Large intestine (tissue), 3 donors: Measurements from ENCODE around the gene ABL1. TPM values are rescaled to one million over a fixed set of nuclear protein-coding genes. Genes with fewer than 3 reads are reported as not detected.
"Not testable (repeated sequence)": the region's sequence is repeated elsewhere in the genome, so short reads cannot be mapped to it uniquely, and the experiment has no call there.

Experiments used
- DNase-seq, 2 donors: peaks; one replicate each; pipeline versions ENCODE4 v3.0.0 to v3.0.0-alpha.2; 2013
- H3K27ac ChIP-seq: one replicate; pipeline ENCODE4 v1.5.1; 2013; ENCODE audit warnings: low read length
- H3K27me3 ChIP-seq: 2 replicates; pipeline ENCODE4 v1.6.1; 2013; ENCODE audit warnings: low read length; ENCODE audit not compliant: control insufficient read depth, insufficient read depth
- H3K36me3 ChIP-seq: 2 replicates; pipeline ENCODE4 v1.6.1; 2013; ENCODE audit warnings: low read length; ENCODE audit not compliant: control insufficient read depth, insufficient read depth
- H3K4me1 ChIP-seq: one replicate; pipeline ENCODE4 v1.6.1; 2013; ENCODE audit warnings: low read length; ENCODE audit not compliant: control insufficient read depth, insufficient read depth
- H3K4me3 ChIP-seq: one replicate; pipeline ENCODE4 v1.5.1; 2013; ENCODE audit warnings: low read length
- H3K9me3 ChIP-seq: one replicate; pipeline ENCODE4 v1.6.1; 2013; ENCODE audit warnings: mild to moderate bottlenecking, low read depth, low read length, moderate library complexity; ENCODE audit not compliant: control insufficient read depth
- WGBS: methylation state at CpG from one replicate; pipeline ENCODE4 v1.1.5; 2013; ENCODE audit warnings: low lambda C conversion rate; ENCODE audit not compliant: insufficient coverage; 5-methylcytosine and 5-hydroxymethylcytosine counted together
- polyA plus RNA-seq: library from polyadenylated mRNA; unstranded; fragments of 120-200 nt; gene quantifications from one replicate; pipeline ENCODE4 v1.2.1, GENCODE V29; 2013

ABL1 gene
- polyA plus RNA-seq, 1 donor = 50.9 TPM

DNA sequence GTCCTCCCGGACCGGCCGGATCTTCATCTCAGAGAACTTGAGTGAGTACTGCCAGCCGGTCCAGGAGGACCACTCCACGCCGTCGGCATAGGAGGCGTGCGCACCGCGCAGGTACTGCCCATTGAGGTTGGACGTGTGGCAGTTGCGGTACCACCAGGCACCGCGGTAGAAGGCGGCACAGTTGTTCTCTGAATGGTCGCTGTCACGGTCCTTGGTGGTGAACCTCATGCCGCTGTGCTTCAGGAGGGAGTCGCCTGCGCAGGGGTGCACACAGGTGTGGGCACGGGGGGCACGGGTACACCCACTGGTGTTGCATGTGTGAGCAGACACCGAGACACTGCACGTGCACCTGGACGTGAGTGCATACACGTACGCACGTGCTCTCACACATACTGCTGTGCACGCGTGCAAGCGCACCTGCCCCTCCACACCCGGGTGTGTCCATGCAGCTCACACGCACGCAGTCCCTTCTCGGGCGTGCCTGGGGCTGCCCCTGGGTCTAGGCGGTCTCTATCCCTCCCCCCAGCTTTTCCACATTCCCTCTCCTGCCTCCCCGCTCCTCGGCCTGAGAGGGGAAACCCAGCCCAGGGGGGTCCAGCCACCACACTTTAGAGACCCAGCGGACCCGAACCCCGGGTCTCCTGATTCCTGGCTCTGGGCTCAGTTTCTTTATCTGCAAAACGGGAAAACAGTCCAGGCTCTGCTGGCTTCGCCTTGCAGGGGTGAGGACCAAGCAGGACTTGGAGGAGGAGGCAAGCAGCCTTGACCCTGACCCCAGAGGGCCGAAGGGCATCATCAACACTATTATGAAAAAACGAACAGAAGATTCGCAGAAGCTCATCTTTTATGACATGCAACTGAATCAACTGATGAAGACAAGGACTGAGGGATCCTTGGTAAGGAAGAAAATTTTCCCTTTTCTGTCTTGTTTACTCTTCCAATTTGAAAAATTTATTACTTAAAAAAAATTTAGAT lies 69.3 kb downstream of the ABL1 start:
- Histone ChIP-seq H3K27ac (no peak overlapping the region), H3K36me3 (no peaks in the 10 kb centered on the region), H3K9me3 (no peaks in the 10 kb centered on the region), H3K27me3 (peaks cover 34% of the 10 kb centered on the region), H3K4me3 (no peak overlapping the region), H3K4me1 (peaks cover 1% of the 10 kb centered on the region)
- DNase-seq = no peak
- 80% methylated on average over 1 of the region's 48 CpGs for WGBS

DNA sequence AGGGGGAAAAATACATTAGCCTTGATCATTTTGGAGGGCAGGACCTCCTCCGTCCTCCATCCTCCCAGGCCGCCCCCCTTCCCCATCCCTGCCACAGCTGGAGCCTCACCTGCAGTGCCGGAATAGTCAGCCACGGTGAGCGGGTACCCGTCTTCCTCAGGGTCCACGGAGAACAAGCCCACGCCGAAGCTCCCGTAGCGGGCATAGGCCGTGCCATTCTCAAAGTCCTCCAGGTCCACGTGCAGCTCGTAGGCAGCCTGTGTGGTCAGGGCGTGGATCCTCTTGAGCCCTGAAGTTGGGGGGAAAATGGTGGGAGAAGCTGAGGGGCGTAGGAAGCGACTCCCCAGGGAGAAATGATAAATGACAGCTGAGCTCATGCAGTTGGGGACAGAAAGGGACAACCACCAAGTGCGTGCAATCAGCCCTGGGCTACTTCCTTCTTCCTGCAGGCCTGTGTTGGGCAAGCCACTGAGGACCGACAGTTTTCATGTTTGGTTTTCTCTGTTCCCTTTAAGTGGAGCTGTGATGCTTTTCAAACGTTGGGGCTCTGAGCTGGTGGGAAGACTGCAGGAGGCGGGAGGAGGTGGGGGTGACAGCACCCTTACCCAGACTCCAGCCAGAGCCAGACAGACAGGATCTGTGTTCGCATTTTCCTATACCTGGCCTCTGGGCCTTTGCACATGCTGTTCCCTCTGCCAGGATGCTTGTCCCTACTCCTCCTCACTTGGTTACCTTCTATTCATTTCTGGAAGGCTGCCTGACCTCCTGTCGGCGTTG lies 70.3 kb downstream of the ABL1 start:
- Histone ChIP-seq H3K4me1 (no peaks in the 10 kb centered on the region), H3K9me3 (no peaks in the 10 kb centered on the region), H3K4me3 (no peak overlapping the region), H3K27ac (no peak overlapping the region), H3K36me3 (no peaks in the 10 kb centered on the region), H3K27me3 (peaks cover 24% of the 10 kb centered on the region)
- DNase-seq = no peak
- WGBS = no CpG with 5 or more reads among the region's 24 CpGs

DNA sequence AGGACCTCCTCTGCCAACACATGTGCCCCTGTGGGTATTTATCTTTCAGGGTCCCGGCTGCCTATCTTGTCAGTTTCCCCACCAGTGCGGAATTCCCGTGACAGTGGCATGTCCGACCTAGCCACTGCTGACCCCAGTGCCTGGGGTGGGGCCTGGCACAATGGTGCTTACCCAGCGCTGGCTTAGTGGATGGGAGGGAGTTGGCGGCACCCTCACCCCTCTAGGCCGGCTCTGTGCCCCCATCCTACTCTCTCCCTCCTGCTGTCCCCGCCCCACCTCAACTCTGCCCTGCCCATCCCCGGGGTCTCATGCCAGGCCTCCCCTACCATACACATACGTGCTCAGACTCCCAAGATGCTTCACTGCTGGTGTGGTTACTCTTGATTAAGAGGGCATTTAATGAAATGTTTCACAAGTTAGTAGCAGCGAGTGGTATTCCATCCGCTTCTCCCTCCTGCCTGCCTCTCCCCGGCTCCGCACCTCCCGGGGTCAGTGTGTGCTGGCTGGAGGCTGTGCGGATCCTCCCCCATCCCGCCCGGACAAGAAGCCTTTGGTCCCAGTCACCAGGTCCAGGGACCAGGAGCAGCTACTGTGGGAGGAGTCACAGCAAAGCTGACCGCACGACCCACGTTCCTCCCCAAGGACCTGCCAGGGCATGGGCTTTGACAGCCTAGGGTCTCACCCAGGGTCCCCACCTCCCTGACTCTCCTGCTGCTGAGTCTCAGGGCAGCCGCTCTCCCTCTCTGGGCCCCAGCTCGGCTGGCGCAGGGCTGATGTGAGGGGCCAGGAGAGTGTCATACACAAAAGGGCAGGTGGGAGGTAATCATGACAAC lies 71.1 kb downstream of the ABL1 start:
- no peaks in the 10 kb centered on the region for H3K36me3 ChIP-seq
- no peaks in the 10 kb centered on the region for H3K4me1 ChIP-seq
- no peak overlapping the region for H3K27ac ChIP-seq
- no peak overlapping the region for H3K4me3 ChIP-seq
- 80% methylated on average over 2 of the region's 24 CpGs for WGBS
- no peak for DNase-seq
- peaks cover 16% of the 10 kb centered on the region for H3K27me3 ChIP-seq
- H3K9me3 ChIP-seq = no peaks in the 10 kb centered on the region

DNA sequence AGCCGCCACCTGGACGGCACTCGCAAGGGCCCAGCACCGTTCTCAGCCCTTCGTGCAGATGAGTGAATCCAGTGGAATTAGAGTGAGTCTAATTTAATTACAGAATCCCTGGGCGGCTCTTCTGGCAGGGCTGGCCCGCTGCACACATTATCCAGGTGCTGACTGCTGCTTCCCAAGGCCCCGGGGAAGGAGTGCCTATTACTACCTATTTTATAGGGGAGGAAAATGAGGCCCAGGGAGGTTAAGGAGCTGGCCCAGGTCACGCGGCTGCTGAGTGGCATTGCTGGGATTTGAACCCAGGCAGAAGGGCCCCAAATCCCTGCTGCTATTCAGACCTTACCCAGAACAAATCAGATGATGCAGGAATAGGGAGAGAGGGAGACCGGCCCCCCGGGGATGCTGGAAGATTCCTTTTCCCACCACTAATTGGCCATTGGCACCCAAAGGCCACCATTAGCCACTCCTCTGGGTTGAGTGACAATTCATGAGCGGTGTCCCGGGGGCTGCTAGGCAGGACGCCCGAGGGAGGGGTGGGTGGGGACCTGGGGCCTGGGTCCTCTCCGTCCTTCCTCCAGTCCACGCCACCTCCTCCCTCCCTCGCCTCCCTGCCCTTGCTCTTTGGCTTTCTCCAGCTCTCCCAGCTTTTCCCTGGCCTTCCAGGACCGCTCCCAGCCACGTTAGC lies 71.8 kb downstream of the ABL1 start:
- Histone ChIP-seq H3K36me3 (no peaks in the 10 kb centered on the region), H3K4me1 (no peaks in the 10 kb centered on the region), H3K27me3 (peaks cover 12% of the 10 kb centered on the region), H3K4me3 (no peak overlapping the region), H3K9me3 (no peaks in the 10 kb centered on the region), H3K27ac (no peak overlapping the region)
- WGBS = 54% methylated on average over 3 of the region's 21 CpGs
- no peak for DNase-seq

DNA sequence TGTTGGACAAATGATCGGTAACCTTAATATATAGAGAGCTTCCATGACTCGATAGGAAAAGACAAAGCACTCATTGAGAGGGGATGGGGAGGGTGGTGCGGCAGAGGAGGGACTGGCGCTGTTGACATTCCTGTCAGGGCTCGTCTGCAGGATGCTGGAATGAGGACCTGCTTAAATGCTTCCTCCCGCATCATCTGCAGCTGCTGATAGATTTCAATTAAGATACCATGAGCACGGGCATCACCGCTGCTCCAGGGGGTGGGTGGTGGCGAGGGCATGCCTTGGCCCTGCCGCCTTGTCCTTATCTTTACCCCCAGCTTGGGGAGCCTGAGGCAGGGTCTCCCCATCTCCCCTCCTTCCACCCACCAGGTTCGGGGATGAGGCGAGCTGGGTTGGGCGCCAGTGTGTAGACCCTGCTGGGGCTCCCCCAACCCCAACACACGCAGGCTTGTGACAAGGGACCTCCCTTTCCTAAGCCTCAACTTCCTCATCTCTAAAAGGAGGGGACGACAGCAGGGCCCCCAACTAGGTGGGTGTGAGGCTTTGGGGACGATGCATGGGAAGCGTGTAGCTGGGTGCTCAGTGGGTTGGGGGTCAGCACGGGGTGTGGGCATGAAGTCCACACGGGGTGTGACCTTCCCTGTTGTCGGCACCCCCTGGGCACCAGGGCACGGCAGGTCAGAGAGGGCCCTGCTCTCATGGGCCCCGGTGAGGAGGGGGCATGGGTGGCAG lies 73.3 kb downstream of the ABL1 start:
- no peaks in the 10 kb centered on the region for H3K4me1 ChIP-seq
- H3K27me3 ChIP-seq = peaks cover 17% of the 10 kb centered on the region
- no CpG with 5 or more reads among the region's 22 CpGs for WGBS
- H3K9me3 ChIP-seq = no peaks in the 10 kb centered on the region
- no peak overlapping the region for H3K4me3 ChIP-seq
- no peaks in the 10 kb centered on the region for H3K36me3 ChIP-seq
- DNase-seq = no peak
- no peak overlapping the region for H3K27ac ChIP-seq

DNA sequence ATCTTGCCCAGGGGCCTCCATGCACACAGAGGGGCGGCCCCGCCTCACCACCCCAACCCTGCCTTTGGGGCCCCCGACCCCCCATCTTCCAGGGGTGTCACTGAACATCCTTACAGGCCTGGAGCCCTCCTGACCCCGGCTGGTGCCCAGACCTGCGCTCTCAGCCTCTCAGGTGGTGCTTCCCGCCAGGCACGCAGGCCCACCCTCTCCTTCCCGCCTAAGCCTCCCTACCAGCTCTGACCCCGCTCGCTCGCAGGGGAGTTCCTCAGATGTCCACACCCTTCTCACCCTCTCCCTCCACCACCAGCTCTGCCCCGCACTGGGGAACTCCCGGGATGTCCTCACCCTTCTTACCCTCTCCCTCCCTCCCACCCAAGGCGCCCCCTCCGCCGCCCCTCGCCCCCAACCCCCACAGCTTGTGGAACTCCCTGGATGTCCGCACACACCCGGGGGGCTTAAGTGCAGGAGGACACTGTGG lies 73.9 kb downstream of the ABL1 start:
- Histone ChIP-seq H3K36me3 (no peaks in the 10 kb centered on the region), H3K4me1 (no peaks in the 10 kb centered on the region), H3K4me3 (no peak overlapping the region), H3K9me3 (no peaks in the 10 kb centered on the region), H3K27ac (no peak overlapping the region), H3K27me3 (peaks cover 20% of the 10 kb centered on the region)
- no peak for DNase-seq
- no CpG with 5 or more reads among the region's 19 CpGs for WGBS

DNA sequence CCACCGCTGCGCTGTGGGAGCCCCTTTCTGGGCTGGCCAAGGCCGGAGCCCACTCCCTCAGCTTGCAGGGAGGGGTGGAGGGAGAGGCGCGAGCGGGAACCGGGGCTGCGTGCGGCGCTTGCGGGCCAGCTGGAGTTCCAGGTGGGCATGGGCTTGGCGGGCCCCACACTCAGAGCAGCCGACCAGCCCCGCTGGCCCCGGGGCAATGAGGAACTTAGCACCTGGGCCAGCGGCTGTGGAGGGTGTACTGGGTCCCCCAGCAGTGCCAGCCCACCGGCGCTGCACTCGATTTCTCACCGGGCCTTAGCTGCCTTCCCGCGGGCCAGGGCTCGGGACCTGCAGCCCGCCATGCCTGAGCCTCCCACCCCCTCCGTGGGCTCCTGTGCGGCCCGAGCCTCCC lies 75.0 kb downstream of the ABL1 start:
- DNase-seq, H3K9me3 ChIP-seq, H3K36me3 ChIP-seq, H3K27ac ChIP-seq, H3K4me1 ChIP-seq, H3K4me3 ChIP-seq: not testable (repeated sequence)
- peaks cover 25% of the 10 kb centered on the region for H3K27me3 ChIP-seq
- no CpG with 5 or more reads among the region's 27 CpGs for WGBS

DNA sequence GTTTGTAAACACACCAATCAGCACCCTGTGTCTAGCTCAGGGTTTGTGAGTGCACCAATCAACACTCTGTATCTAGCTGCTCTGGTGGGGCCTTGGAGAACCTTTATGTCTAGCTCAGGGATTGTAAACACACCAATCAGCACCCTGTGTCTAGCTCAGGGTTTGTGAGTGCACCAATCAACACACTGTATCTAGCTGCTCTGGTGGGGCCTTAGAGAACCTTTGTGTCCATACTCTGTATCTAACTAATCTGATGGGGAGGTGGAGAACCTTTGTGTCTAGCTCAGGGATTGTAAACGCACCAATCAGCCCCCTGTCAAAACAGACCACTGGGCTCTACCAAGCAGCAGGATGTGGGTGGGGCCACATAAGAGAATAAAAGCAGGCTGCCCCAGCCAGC lies 75.6 kb downstream of the ABL1 start:
- WGBS = no CpG with 5 or more reads among the region's 1 CpG
- DNase-seq, H3K9me3 ChIP-seq, H3K36me3 ChIP-seq, H3K27ac ChIP-seq, H3K4me1 ChIP-seq, H3K4me3 ChIP-seq: not testable (repeated sequence)
- peaks cover 23% of the 10 kb centered on the region for H3K27me3 ChIP-seq

DNA sequence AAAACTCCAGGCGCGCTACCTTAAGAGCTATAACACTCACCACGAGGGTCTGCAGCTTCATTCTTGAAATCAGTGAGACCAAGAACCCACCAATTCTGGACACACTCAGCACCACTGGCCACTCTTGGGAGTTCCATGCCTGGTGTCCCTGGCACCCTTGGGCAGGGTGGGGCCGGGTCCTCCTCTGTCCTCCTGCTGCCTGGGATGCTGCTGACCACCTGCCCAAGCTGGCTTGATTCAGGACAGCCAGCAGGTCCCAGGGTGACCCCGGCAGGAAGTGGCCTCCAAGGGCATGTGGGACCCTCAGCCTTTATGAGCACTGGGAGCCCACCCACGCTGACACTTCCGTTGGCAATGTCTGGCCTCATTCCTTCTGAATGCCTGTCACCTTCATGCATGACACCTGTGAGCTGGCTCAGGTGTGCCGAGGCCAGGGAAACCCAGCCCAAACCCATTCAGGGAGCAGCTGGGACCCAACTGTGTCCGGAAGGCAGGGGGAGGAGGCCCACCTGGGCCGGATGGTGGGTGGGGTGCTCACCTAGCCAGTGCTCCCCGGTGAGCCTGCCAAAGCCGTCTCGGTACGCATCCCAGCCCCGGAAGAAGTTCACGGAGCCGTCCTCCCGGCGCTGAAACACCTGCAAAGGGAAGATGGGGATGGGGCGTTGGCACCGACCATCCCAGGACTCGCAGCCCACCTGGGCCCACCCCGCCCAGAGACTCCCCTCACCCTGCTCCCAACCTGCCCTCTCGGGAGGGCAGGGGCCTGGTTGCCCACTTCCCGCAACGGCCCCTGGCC lies 76.4 kb downstream of the ABL1 start:
- no CpG with 5 or more reads among the region's 26 CpGs for WGBS
- no peak overlapping the region for H3K27ac ChIP-seq
- no peaks in the 10 kb centered on the region for H3K4me1 ChIP-seq
- H3K4me3 ChIP-seq = no peak overlapping the region
- DNase-seq = no peak
- no peaks in the 10 kb centered on the region for H3K36me3 ChIP-seq
- H3K9me3 ChIP-seq = no peaks in the 10 kb centered on the region
- peaks cover 20% of the 10 kb centered on the region for H3K27me3 ChIP-seq
